ENCODE data around the gene OSBPL6.

DNA sequence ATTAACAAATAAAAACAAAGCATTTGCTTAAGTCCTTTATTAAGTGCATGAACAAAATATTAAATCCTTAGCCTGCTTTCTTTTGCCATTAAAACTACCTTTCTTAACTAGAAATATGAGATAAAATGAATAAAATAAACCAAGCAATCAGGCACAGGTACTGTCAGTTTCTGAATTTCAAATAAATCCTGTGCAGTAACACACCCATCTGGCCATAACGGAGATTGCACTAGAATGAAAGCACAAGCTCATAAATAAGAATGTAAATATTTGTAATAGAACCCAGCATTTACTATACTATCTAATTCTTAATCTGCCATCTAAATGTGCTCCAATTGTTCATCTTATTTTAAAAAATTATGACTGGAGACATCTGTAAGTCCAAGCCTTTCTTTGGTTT is 224.8 kb downstream of the OSBPL6 start:
- TF ChIP-seq, protein P1, sequence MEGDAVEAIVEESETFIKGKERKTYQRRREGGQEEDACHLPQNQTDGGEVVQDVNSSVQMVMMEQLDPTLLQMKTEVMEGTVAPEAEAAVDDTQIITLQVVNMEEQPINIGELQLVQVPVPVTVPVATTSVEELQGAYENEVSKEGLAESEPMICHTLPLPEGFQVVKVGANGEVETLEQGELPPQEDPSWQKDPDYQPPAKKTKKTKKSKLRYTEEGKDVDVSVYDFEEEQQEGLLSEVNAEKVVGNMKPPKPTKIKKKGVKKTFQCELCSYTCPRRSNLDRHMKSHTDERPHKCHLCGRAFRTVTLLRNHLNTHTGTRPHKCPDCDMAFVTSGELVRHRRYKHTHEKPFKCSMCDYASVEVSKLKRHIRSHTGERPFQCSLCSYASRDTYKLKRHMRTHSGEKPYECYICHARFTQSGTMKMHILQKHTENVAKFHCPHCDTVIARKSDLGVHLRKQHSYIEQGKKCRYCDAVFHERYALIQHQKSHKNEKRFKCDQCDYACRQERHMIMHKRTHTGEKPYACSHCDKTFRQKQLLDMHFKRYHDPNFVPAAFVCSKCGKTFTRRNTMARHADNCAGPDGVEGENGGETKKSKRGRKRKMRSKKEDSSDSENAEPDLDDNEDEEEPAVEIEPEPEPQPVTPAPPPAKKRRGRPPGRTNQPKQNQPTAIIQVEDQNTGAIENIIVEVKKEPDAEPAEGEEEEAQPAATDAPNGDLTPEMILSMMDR (optimal IDR thresholded peaks at IDR 0.05 in 1 of 3, IDR thresholded peaks at IDR 0.05 in 1 of 3, conservative IDR thresholded peaks at IDR 0.05 in 1 of 3; ENCODE audit: extremely low read depth in 1 of 3, insufficient read depth in 2 of 3, low read length in 3 of 3) = peak in 1 of 3 experiments; percentile 19
- TF ChIP-seq EZH2 (IDR thresholded peaks at IDR 0.05; ENCODE audit: low read length) = no peak

Measured in keratinocyte (primary cell).